GM12892 (cell line): ENCODE results near the gene CCDC83.

Experiments
- POLR2A ChIP-seq: IDR thresholded peaks from 2 replicates; pipeline ENCODE4 v1.6.1; 2011; ENCODE audit warnings: low read depth, low read length, control low read depth
- POLR2AphosphoS5 ChIP-seq: IDR thresholded peaks from 2 replicates; pipeline ENCODE4 v1.6.1; 2011; ENCODE audit warnings: low read depth, low read length, control low read depth
- TAF1 ChIP-seq: IDR thresholded peaks from 2 replicates; pipeline ENCODE4 v1.6.1; 2011; ENCODE audit warnings: low read depth, mild to moderate bottlenecking, control low read depth, low read length, borderline replicate concordance

DNA sequence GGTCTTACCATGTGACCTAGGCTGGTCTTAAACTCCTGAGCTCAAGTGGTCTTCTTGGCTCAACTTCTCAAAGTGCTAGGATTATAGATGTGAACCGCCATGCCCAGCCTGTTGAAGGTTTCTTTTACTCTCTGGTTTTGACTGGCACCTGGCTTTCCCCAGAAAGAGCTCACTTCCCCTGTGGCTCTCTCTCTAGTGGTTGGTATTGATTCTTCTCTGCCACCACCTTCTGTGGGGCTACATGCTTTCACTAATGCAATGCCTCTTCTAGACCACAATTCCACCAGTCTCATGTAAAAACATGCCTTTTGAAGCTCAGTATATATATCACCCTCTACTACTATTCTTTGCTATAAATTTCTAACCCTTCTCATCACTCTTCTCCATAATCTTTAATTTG lies 67.2 kb downstream of the CCDC83 start:
- TF ChIP-seq POLR2A (no peak), POLR2AphosphoS5 (no peak), TAF1 (no peak)
